GM12878 (cell line): ENCODE measurements around the gene CHST8. TPM values are rescaled to one million over a fixed set of nuclear protein-coding genes. Genes with fewer than 3 reads are reported as not detected.

Experiments
- ATAC-seq: fragments of 200-7000 bp; cut with Tn5 transposase; 3 replicates; pipeline ENCODE4 v1.9.1; 2020; ENCODE audit warnings: mild to moderate bottlenecking, moderate library complexity
- BruUV-seq: library from RNA; stranded (reverse); fragments of 400-500 nt; replicated peaks from 2 replicates; lab custom pipeline; 2021; lab: Mats Ljungman, UMichigan
- CTCF ChIA-PET: fragments of 300-600 bp; sonication (Branson Sonifier 250); formaldehyde crosslinking; extraction: SDS; loops from one replicate; lab custom pipeline; 2021; ENCODE audit warnings: inconsistent platforms; lab: Yijun Ruan, JAX
- POLR2A ChIA-PET: fragments of 350-600 bp; formaldehyde crosslinking; extraction: SDS; loops from one replicate; lab custom pipeline; 2021; ENCODE audit warnings: inconsistent platforms; lab: Charles Lee
- RAD21 ChIA-PET: fragments of 300-600 bp; sonication (Branson Sonifier 250); formaldehyde crosslinking; loops from one replicate; lab custom pipeline; 2023; ENCODE audit warnings: antibody characterized with exemption; ENCODE audit not compliant: unreplicated experiment; lab: Charles Lee
- SMC1A ChIA-PET: fragments of 300-600 bp; sonication (Branson Sonifier 250); formaldehyde crosslinking; loops from one replicate; lab custom pipeline; 2023; ENCODE audit not compliant: unreplicated experiment, uncharacterized antibody; lab: Charles Lee
- DNase-seq: peaks from one replicate; pipeline ENCODE4 v3.0.0-alpha.2; 2011; ENCODE audit warnings: low read depth, low spot score
- FAIRE-seq: peaks from 3 replicates; lab custom pipeline; 2011; peaks lifted over from hg19 to GRCh38; lab: Jason Lieb, UNC
- H2AFZ ChIP-seq: 2 replicates; pipeline ENCODE4 v1.6.0; 2011; ENCODE audit warnings: low read depth, low read length, control low read depth; ENCODE audit not compliant: control insufficient read depth
- H3K27ac ChIP-seq: 2 replicates; pipeline ENCODE4 v1.5.1; 2011; ENCODE audit warnings: control low read depth; ENCODE audit not compliant: control insufficient read depth, insufficient read depth
- H3K27me3 ChIP-seq, 2 experiments: replicated peaks in 1 of 2; 2 replicates each; pipeline versions ENCODE4 v1.6.0 to v1.6.1; 2011; ENCODE audit warnings: low read length in 1 of 2; ENCODE audit not compliant: control insufficient read depth in 2 of 2, insufficient read depth in 2 of 2
- H3K36me3 ChIP-seq, 2 experiments: 2 replicates each; pipeline ENCODE4 v1.5.1; 2011; ENCODE audit warnings: low read length in 1 of 2; ENCODE audit not compliant: control insufficient read depth in 2 of 2, insufficient read depth in 2 of 2
- H3K4me1 ChIP-seq: 2 replicates; pipeline ENCODE4 v1.6.1; 2011; ENCODE audit warnings: mild to moderate bottlenecking, low read length, moderate library complexity, mixed read lengths; ENCODE audit not compliant: control insufficient read depth, insufficient read depth
- H3K4me2 ChIP-seq: 2 replicates; pipeline ENCODE4 v1.6.0; 2011; ENCODE audit warnings: control low read depth; ENCODE audit not compliant: control insufficient read depth, insufficient read depth
- H3K4me3 ChIP-seq: fragments of 200-600 bp; sonication (generic); 2 replicates; pipeline ENCODE4 v1.5.1; 2016
- H3K79me2 ChIP-seq: 2 replicates; pipeline ENCODE4 v1.6.0; 2011; ENCODE audit warnings: low read length; ENCODE audit not compliant: control insufficient read depth, insufficient read depth
- H3K9ac ChIP-seq: 2 replicates; pipeline ENCODE4 v1.8.0; 2011; ENCODE audit warnings: low read length, control low read depth, mixed read lengths; ENCODE audit not compliant: control insufficient read depth, insufficient read depth
- H3K9me3 ChIP-seq: replicated peaks from 3 replicates; pipeline ENCODE4 v1.5.1; 2011; ENCODE audit warnings: mild to moderate bottlenecking, low read length; ENCODE audit not compliant: control insufficient read depth, insufficient read depth
- H4K20me1 ChIP-seq: 2 replicates; pipeline ENCODE4 v1.6.0; 2011; ENCODE audit not compliant: control insufficient read depth, insufficient read depth
- CUX1 ChIP-seq: IDR thresholded peaks from 2 replicates; pipeline ENCODE4 v1.6.1; 2012; ENCODE audit warnings: improper control_type of control experiment, low read depth, low read length; ENCODE audit not compliant: insufficient replicate concordance
- FOS ChIP-seq: IDR thresholded peaks from 3 replicates; pipeline ENCODE4 v1.6.1; 2011; ENCODE audit warnings: borderline replicate concordance; ENCODE audit not compliant: insufficient read length; ENCODE audit errors: extremely low read depth
- KAT2A ChIP-seq: conservative IDR thresholded peaks from 2 replicates; pipeline ENCODE4 v1.6.1; 2011; ENCODE audit warnings: low read depth, low read length; ENCODE audit not compliant: control insufficient read depth
- REST ChIP-seq: IDR thresholded peaks from 2 replicates; pipeline ENCODE4 v1.6.1; 2012; ENCODE audit warnings: mild to moderate bottlenecking, low read depth, low read length
- whole genome bisulfite sequencing: methylation state at CpG from one replicate; pipeline ENCODE4 v1.1.6; 2016; ENCODE audit warnings: low lambda C conversion rate; ENCODE audit not compliant: insufficient replicate concordance, insufficient coverage; ENCODE audit errors: missing lambda C conversion rate; 5-methylcytosine and 5-hydroxymethylcytosine counted together
- in situ Hi-C: fragments of 300-500 bp; cut with MboI; formaldehyde crosslinking; loops from 9 replicates; pipeline ENCODE4 v1.14.3; 2018; ENCODE audit warnings: mixed read lengths
- intact Hi-C: fragments of 100-400 bp; cut with micrococcal nuclease; formaldehyde crosslinking; loops from one replicate; pipeline ENCODE4 v1.14.2; 2022; ENCODE audit not compliant: unreplicated experiment
- polyA plus RNA-seq, 11 experiments: library from polyadenylated mRNA; depleted of rRNA in 4 of 11; unstranded in 6 of 11; stranded (reverse) in 5 of 11; fragments of >200 nt; fragmentation: Nextera tagmentation in 4 of 11; fragmentation: Illumina TruSeq in 1 of 11; extraction: Ambion mirVana in 4 of 11; extraction: Trizol in 1 of 11; gene quantifications; 1 replicate in 1 of 11; 2 replicates in 10 of 11; pipeline versions ENCODE4 v1.2.1 to v1.2.3, GENCODE V29; 2011 to 2016; ENCODE audit warnings: inconsistent platforms in 2 of 11, missing spikeins in 2 of 11, low read depth in 1 of 11
- total RNA-seq, 4 experiments: library from RNA; depleted of rRNA in 3 of 4; stranded (reverse); fragments of >200 nt in 3 of 4; fragmentation: Illumina TruSeq in 1 of 4; extraction: Trizol in 1 of 4; gene quantifications; 2 replicates each; pipeline versions ENCODE4 v1.2.1 to v1.2.3, GENCODE V29; 2013 to 2021

The CHST8 gene
- total and polyA plus RNA-seq, 10 of the 15 experiments (the other 5 are each of a cell fraction or from before 2014, with no cell fraction given), result 0.06 TPM; not detected in 9

GRCh38 chr19:33676999-33677665 is 55.4 kb downstream of the CHST8 start (continued):
- no peak for TF ChIP-seq CUX1
- TF ChIP-seq FOS, result no peak

- no peaks in the 10 kb centered on the region for H3K79me2 ChIP-seq
- in situ Hi-C loops (no loop called here), intact Hi-C loops (no loop called here)
- H2AFZ ChIP-seq, result no peak overlapping the region
- ChIA-PET SMC1A (no interaction called here), POLR2A (no interaction called here), CTCF (no interaction called here), RAD21 (no interaction called here)
- no peaks in the 10 kb centered on the region for H4K20me1 ChIP-seq
- no peak overlapping the region for H3K27ac ChIP-seq
- 31% methylated on average over 5 of the region's 5 CpGs for WGBS
- ATAC-seq (no peak), DNase-seq (no peak), FAIRE-seq (no peak)
- no TSS peak for BruUV-seq
- no peaks in the 10 kb centered on the region for H3K36me3 ChIP-seq
- H3K9ac ChIP-seq, result no peak overlapping the region
- no peaks in the 10 kb centered on the region for H3K9me3 ChIP-seq
- H3K4me1 ChIP-seq, result no peaks in the 10 kb centered on the region
- no peak overlapping the region for H3K4me2 ChIP-seq
- TF ChIP-seq KAT2A (no peak), REST (peak; percentile 81; the same call in 1 of the 2 replicates)
- no peaks in the 10 kb centered on the region; a peak in 1 of 4 replicates for H3K27me3 ChIP-seq
- H3K4me3 ChIP-seq, result no peak overlapping the region
Observed at GRCh38 chr19:33677745-33678426, 56.1 kb downstream of the CHST8 start.
